Osteocyte (in vitro differentiated cells): ENCODE data around the gene FLNA. TPM values are rescaled to one million over a fixed set of nuclear protein-coding genes. Genes with fewer than 3 reads are reported as not detected.

Experiments used
- DNase-seq: peaks from one replicate; pipeline ENCODE4 v3.0.0; 2021; ENCODE audit warnings: mixed read lengths; ENCODE audit not compliant: unreplicated experiment; ENCODE audit errors: extremely low spot score
- H3K27ac Mint-ChIP-seq: one replicate; pipeline ENCODE4 v1.8.0; 2021; ENCODE audit warnings: mild to moderate bottlenecking, mixed read lengths; ENCODE audit not compliant: unreplicated experiment
- H3K27me3 Mint-ChIP-seq: one replicate; pipeline ENCODE4 v1.8.0; 2021; ENCODE audit warnings: mixed read lengths; ENCODE audit not compliant: unreplicated experiment
- H3K36me3 Mint-ChIP-seq: one replicate; pipeline ENCODE4 v1.8.0; 2021; ENCODE audit warnings: mixed read lengths; ENCODE audit not compliant: unreplicated experiment
- H3K4me1 Mint-ChIP-seq: one replicate; pipeline ENCODE4 v1.8.0; 2021; ENCODE audit warnings: mixed read lengths; ENCODE audit not compliant: unreplicated experiment
- H3K4me3 Mint-ChIP-seq: one replicate; pipeline ENCODE4 v1.8.0; 2021; ENCODE audit warnings: mild to moderate bottlenecking, moderate library complexity, mixed read lengths; ENCODE audit not compliant: unreplicated experiment
- H3K9me3 Mint-ChIP-seq: one replicate; pipeline ENCODE4 v1.8.0; 2021; ENCODE audit warnings: mixed read lengths; ENCODE audit not compliant: unreplicated experiment
- CTCF ChIP-seq: fragments of 200-600 bp; sonication (generic); IDR thresholded peaks from 2 replicates; pipeline ENCODE4 v1.5.0; 2021; ENCODE audit warnings: antibody characterized with exemption, mild to moderate bottlenecking, moderate library complexity
- long read RNA-seq: library from polyadenylated mRNA; unstranded; transcript quantifications from one replicate; pipeline ENCODE4 v2.0.0, GENCODE V29; 2021
- total RNA-seq: library from RNA; stranded (reverse); gene quantifications from 2 replicates; pipeline ENCODE4 v1.2.1, GENCODE V29; 2021

The FLNA gene
- total RNA-seq = 2,024 and 2,203 TPM in 2 replicates
- long read RNA-seq, partial matches to known transcripts = 28 of 36 reads
- long read RNA-seq, other reads (novel, unspliced or antisense) = 6 of 36 reads

- Mint-ChIP-seq H3K4me1 (peaks cover 17% of the 10 kb centered on the region), H3K36me3 (peaks cover 5% of the 10 kb centered on the region), H3K4me3 (peak within 1 kb of the TSS; percentile 75), H3K27me3 (no peaks in the 10 kb centered on the region), H3K9me3 (no peaks in the 10 kb centered on the region), H3K27ac (peak within 1 kb of the TSS; percentile 81)
- DNase-seq = no peak
- no peak for TF ChIP-seq CTCF
These were observed at the start of gene FLNA for GRCh38 chrX:154374313-154375155. FLNA (minus strand) TSS chrX:154374634; CDS start chrX:154371245, 3,389 bp downstream.

- Mint-ChIP-seq H3K36me3 (peaks cover 4% of the 10 kb centered on the region), H3K4me1 (no peaks in the 10 kb centered on the region), H3K4me3 (no peak overlapping the region), H3K27me3 (no peaks in the 10 kb centered on the region), H3K27ac (no peak overlapping the region), H3K9me3 (no peaks in the 10 kb centered on the region)
- no peak for TF ChIP-seq CTCF
- DNase-seq = peak; percentile 83
These were observed 45.9 kb upstream of the FLNA start for GRCh38 chrX:154420402-154420756.

GRCh38 chrX:154419688-154420401, 45.4 kb upstream of the FLNA start:
- H3K27me3 Mint-ChIP-seq = no peaks in the 10 kb centered on the region
- peaks cover 4% of the 10 kb centered on the region for H3K36me3 Mint-ChIP-seq
- H3K27ac Mint-ChIP-seq = no peak overlapping the region
- peak; percentile 81 for DNase-seq
- H3K9me3 Mint-ChIP-seq = no peaks in the 10 kb centered on the region
- no peaks in the 10 kb centered on the region for H3K4me1 Mint-ChIP-seq
- H3K4me3 Mint-ChIP-seq = no peak overlapping the region
- TF ChIP-seq CTCF = no peak

- Mint-ChIP-seq H3K27me3 (no peaks in the 10 kb centered on the region), H3K27ac (no peak overlapping the region), H3K4me1 (no peaks in the 10 kb centered on the region), H3K9me3 (no peaks in the 10 kb centered on the region), H3K4me3 (no peak overlapping the region), H3K36me3 (peaks cover 4% of the 10 kb centered on the region)
- DNase-seq = no peak
- no peak for TF ChIP-seq CTCF
These were observed 44.8 kb upstream of the FLNA start for GRCh38 chrX:154419189-154419588.

- peaks cover 4% of the 10 kb centered on the region for H3K36me3 Mint-ChIP-seq
- no peak for TF ChIP-seq CTCF
- H3K27ac Mint-ChIP-seq = no peak overlapping the region
- DNase-seq = no peak
- peaks cover 3% of the 10 kb centered on the region for H3K4me1 Mint-ChIP-seq
- H3K9me3 Mint-ChIP-seq = no peaks in the 10 kb centered on the region
- no peak overlapping the region for H3K4me3 Mint-ChIP-seq
- H3K27me3 Mint-ChIP-seq = no peaks in the 10 kb centered on the region
These were observed 42.7 kb upstream of the FLNA start for GRCh38 chrX:154417157-154417556.
